NCI-H446 treated with DMSO at 0.1 percent for 48 hours (cell line): Measurements from ENCODE around the gene TIMM22.
"Not testable (repeated sequence)": the region's sequence is repeated elsewhere in the genome, so short reads cannot be mapped to it uniquely, and the experiment has no call there.

Source experiments
- DNase-seq: peaks from one replicate; lab custom pipeline; 2025; lab: John Stamatoyannopoulos, UW

TIMM22 gene

DNA sequence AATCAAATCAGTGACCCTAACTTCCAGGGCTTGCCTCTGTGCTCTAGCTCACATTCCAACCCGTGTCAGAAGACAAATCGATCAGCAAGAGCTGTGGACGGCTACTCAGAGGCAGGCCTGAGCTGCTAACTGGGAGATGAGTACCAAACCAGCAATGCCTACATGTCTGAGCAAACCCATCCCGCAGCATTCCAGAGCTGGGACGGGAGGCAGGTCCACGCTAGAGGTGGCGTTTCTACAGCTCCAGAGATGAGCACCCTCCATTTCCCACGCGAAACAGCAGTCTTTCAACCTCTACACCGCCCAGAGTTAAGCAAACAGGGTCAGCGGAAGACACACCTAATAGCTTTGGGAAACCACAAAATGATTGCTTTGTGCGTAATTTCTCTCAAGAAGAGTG is 23.9 kb upstream of the TIMM22 start:
- DNase-seq = no peak

DNA sequence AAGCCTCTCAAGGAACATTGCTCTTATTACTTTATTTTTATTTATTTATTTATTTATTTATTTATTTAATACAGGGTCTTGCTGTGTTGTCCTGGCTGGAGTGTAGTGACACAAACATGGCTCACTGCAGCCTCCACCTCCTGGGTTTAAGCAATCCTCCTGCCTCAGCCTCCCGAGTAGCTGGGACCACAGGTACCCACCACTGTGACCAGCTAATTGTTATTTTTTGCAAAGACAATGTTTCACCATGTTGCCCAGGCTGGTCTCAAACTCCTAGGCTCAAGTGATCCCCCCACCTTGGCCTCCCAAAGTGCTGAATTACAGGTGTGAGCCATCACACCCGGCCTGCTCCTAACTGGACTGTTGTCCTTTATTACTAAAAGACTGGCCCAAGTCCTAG is 22.2 kb upstream of the TIMM22 start:
- not testable (repeated sequence) for DNase-seq

DNA sequence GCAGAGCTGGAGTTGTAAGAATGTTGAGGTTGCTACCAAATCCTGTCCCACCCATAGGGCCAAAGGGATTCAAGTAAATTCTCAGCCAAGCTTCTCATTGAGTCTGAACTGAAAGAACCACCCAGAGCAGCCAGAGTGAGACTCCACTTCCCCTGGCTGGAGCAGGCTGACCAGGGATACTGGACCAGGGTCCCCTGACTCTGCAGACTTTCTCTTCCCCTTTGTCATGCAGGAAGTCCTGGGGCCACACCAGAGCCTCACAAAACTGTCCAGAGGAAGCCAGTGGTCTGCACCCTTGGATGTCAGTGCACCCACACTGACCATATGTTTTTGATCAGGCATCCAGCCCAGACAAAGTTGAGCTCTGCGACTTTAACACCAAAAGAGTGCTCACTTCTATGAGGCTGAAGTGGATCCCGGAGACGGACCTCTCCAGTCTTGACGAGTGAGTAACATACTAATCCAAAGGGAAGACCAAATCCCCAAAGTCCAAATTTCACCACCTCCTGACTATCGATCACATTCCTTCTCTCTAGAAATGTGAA is 21.5 kb upstream of the TIMM22 start:
- no peak for DNase-seq

DNA sequence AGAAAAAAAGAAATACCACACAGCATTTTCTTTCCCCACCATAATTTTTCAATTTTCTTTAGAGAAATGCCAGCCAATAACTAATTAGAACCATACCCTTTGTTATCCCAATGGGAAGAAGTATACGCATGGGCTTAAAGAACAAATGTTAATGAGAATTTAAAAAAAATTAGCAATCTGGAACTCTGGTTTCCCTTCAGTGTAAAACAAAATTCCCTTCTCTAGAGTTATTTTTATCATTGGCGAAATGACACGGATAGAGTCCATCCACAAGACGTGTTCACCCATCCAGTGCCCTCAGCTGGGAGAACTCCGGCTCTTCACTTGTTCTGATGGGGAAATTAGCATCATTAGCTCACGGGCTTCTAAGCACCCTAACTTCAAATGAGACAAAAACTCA is 20.6 kb upstream of the TIMM22 start:
- DNase-seq = no peak

DNA sequence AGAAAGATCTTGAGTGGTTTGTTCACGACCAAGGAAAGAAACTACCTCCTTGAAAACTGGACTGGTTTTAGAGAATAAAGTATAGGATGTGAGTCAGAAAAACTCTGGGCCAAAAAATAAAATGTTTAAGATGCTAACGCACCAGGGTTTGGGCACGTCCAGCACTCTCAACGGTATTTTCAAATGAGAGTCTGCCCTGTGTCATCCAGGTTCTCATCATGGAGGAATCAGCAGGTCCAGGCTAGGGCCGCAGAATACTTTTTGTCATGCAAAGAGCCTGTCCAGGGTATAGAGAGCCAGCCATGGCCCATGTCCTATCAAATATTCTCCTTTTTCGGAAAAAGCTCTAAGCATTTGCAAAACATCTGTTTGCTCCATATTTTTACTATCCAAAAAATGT is 19.8 kb upstream of the TIMM22 start:
- DNase-seq = no peak

DNA sequence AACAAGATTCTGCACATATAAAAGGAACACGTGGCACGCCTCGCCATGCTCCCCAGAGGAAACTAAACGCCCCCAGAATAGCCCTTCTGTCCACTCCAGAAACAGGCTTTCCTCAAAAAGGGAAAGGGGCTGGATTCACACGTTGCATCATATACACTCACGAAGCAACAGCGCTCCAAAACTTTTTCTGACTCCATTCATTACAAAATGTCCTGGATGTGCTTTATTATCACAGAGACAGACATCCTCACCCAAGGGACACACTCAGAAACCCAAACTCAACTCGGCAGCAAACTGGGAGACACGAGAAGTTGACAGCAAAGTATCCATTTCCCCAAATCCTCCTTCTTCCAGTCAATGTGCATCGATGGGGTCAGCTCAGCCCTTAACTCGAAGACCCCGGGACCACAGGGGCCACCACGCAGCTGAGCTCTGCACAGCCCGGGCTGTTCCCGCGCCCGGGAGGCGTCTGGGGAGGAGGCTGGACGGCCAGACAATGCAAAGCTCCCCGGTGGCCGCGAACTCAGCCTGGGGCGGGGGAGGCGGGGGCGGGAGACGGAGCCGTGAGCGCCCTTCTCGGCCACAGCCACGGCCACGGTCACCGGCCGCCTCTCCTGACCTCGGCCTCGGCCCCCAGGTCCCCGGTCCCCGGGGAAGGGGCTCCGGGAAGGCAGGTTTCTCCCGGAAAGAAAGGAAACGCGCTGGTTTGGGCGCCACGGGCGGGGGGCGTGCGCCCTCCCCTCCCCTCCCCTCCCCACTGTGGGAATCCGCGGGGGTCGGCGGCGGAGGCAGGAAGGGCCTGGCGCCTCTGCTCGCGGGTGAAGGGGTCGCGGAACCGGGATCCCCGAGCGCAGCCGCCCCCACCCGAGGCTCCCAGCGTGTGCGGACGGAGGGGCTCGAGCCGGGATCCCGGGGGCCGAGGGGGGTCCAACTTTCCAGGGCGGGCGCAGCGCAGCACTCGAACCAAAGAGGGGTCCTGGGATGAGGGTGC is 18.5 kb upstream of the TIMM22 start:
- no peak for DNase-seq

DNA sequence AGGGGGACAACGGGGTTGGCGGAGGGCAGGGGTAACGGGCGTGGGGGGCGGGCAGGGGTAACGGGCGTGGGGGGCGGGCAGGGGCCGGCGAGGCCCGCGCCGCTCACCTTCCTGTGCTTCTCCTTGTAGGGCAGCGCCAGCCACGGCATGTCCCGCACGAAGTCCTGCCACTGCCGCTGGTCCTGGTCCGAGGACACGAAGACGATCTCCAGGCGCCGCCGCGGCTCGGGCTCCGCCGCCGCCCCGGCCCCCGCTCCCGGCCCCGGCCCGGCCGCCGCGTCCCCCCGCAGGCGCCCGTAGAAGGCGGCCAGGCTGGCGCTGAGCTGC is 17.8 kb upstream of the TIMM22 start:
- no peak for DNase-seq

DNA sequence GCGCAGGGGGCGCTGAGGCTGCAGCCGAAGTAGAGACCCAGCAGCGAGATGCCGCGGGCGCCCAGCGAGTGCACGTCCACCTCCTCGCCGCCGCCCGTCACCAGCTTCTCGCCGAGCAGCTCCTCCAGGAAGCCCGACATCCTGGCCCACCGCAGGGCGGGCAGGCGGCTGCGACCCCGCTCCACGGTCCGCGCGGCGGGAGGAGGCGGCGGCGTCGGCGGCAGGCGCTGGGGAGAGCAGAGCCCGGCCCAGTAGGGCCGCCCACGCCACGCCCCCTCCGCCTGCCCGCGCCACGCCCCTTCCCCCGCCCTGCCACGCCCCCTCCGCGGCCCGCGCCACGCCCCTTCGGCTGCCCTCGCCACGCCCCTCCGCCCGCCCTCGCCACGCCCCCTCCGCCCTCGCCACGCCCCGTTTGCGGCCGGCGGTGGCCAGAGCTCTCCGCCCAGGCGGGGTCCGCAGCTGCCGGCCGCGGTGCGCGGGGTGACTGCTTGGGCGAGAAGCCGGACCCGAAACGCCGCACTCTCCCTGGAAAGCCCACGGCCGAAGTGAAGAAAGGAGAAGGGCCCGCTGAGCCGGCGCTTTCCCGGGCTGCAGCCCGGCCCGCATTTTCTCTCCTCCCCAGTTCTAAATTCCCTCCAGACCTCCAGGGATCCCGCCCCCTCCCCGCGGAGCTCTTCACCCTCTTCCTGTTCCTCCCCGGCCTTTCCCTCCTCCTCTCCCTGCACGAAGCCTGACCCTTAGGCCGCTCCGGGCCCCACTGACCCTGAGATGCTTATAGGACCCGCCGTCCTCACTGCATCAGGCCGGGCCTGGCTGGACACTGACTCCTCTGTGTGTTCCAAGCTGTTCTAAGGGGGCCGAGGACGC is 17.2 kb upstream of the TIMM22 start, which contains the start of gene NXN:
Gene NXN (minus strand): TSS at position 238 of the 867 bp plus-strand sequence.
- DNase-seq = peak; percentile 18

DNA sequence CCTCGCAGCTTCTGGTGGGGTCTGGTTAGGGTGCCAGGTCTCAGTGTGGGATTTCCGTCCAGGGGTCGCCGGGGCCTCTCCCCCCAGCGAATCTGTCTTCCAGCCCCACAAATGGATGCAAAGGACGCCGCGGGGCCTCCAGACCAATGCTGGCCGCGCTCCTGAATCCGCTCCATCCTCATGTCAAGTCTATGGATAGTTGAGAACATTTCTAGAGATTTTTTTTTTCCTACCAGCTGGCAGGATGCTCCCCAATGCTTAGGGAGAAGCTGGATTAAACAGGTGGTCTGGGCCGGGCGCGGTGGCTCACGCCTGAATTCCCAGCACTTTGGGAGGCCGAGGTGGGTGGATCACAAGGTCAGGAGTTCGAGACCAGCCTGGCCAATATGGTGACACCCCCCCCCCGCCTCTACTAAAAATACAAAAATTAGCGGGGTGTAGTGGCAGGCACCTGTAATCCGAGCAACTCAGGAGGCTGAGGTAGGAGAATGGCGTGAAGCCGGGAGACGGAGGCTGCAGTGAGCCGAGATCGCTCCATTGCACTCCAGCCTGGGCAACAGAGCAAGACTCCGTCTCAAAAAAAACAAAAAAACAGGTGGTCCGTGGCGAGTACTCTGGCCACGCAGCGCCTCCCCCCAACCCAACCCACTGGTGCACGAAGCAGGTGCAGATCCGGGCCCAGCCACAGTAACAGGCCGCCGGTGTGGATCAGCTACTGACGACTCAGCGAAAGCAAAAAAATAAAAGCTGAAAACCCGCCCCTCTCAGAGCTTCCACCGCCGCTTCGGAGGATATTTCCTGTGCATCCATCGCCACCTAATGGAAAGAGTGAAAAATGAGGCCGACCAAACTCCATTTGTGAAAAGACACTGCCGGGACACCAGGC is 16.3 kb upstream of the TIMM22 start:
- DNase-seq = peak; percentile 65

DNA sequence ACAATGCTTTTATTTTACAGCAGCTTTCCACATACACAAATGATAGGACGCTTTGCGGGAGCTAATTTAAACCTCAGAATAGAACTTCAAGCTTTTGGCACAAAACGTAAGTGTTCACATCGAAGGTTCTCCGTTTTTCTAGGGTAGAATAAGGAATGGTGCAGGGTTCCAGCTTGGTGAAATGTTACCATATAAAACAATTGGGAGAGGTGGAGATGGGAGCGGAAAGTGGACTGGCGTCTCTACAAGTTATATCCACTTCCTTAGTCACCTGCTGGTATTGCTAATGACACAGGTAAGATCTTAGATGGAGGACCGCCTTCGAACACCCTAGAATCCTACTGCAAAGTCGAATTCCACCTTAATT is 15.7 kb upstream of the TIMM22 start:
- DNase-seq = no peak

DNA sequence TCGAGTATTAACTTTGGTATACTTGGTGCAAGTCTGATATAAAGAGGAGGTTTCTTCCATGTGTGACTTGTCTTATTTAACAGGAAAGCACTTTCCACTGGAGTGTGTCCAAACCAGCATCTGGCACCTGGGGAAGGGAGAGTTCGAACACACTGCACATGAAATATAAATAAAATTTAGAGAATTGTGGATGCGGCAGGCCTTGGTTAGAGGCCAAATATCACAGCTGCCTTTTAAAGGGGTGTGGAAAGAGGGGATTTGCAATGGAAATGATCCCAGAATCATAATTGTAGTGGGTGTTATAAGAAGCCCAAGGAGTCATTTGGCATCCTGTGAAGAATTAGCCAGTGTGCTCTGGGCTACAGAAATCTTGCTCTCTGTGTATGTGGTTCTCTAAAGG is 13.0 kb upstream of the TIMM22 start:
- no peak for DNase-seq

DNA sequence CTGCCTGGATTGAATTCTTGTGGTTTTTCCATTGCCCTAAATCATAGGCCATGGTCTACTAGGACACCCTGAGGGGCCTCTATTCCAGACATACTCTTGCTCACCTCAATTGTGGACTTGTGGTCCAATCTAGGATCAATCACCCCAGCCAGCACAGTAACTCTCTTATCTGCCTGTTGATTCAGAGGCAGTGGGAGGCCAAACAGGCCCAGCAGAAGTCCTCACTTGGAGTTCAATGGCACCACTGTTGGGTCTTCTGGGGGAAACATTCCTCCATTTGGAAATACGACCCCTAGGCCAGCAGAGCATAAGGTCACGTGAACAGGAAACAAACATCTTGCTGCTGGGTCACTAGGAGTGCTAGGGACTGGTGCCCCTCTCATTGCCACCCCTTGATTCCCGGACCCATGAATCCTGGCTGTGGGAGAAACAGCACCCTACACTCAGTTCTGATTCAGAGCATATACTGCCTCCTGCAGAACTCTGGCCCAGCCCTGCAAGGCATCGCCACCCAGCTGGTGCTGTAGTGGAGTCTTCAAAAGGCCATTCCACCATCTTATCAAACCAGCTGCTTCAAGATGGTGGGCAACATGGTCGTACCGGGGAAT is 10.5 kb upstream of the TIMM22 start:
- no peak for DNase-seq

DNA sequence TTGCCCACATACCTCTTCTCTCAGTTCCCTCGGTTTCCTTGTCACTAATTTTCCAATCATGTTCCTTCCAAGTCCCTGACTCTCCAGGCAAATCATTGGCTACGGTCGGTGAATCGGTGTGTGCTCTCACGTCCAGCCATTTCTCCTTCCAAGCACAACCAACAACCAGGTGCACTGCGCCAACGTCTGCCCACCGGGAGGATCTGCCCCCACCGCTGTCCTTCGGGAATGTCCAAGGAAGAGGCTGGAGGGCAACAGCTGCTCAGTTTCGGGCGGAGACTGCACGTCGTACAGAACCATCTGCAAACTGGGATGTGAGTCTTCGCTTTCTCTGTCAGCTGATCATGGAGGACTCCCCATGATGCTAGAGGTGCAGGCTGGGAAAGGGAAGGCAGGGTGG is 9.0 kb upstream of the TIMM22 start:
- no peak for DNase-seq

DNA sequence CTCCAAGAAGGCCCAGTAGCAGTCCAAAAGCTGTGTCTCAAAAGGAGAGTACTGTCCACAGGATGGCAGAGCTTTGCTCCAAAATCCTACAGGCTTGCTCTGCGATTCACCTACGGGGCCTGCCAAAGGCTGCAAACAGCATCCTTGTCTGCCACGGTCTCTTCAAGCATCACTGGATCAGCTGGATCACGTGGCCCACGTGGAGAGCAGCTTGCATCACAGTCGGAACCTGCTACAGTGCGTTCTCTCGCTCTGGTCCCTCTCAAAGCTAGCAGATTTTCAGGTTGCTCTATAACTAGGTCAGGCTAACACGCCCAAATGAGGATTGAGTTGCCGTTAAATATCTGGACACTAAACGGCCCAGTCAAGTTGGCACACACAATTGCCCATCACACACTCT is 8.4 kb upstream of the TIMM22 start:
- no peak for DNase-seq

DNA sequence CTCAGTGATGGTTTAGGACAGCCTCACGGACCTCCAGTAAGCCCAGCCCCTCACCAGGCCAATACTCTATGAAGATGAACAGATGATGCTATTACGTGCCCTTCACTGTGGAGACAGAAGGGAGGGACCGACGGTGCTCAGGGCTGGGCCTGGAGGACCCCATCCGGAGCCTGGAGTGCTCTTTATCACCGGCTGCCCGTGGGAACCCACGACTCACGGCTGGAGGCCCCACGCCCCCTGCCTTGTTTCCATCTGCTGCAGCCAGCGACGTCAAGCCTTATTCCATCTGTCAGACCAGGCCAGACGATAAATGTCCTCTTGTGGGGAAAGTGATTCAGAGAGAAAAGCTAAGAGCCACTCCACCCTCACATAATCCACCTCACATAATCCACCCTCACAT is 4.0 kb upstream of the TIMM22 start:
- DNase-seq = no peak

DNA sequence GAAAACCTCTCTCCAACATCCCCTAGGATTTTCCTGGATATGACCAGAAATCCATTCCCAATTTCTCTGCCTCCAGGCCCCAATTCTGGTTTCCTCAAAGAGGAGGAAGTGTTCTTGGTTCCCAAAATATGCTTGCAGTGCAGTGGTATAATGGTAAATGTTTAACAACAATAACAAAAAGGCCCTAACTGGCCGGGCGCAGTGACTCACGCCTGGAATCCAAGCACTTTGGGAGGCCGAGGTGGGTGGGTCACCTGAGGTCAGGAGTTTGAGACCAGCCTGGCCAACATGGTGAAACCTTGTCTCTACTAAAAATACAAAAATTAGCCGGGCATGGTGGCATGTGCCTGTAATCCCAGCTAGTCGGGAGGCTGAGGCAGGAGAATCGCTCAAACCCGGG is 1.6 kb upstream of the TIMM22 start:
- DNase-seq = not testable (repeated sequence)

DNA sequence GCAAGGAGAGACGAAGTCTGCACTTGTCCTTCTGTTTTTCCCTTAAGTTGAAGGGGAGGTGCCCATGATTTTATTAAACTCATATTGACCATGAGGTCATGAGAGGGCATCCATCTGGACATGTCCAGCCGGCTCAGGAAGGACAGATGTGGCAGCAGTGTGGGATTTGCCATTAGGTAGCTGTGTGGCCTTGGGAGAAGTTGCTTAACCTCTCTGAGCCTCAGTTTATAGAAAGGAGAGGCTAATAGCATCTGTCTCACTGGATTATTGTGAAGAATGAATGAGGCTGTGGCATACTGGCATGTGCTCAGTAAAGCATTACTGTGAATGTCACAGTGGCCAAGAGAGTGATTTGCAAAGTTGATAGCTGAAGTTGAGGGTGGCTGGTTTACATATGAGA is 1.2 kb downstream of the TIMM22 start:
- no peak for DNase-seq

DNA sequence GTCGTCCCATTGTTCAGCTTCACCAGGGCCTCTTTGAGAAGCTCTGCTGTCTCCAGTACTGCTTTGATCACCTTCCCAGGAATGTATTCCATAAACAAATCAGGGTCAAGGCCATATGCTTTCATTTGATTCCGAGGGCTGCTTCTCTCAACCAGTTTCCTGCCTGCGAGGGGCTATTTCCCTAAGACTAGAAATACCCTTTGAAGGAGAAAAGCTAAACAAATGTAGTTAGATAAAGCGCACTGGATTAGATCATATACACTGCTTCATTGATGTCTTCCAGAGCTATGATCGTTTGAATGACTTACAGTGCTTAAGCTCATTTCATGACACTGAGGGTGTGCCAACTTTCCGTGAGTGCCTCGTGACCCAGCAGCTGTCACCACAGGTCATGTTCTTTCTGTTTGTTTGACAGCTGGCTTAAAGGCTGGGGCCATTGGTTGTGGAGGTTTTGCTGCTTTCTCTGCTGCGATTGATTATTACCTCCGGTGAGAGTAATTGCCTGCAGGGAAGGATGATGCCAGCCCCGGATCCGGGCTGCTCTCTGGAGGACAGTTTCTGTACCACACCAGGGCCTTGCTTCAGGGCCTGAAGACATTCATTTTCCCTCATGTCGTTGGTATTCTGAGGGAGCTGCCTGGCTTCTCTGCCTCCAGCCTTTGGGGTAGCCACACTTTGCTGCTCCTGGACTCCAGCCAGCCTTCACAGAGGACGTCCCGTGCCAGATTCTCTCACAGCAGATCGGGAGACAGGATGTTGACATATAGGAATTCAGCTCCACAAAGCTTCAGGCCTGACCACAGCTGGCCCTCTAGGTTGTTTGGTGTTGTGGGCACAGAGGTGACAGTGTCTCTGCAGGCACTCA is 3.9 kb downstream of the TIMM22 start:
- no peak for DNase-seq

DNA sequence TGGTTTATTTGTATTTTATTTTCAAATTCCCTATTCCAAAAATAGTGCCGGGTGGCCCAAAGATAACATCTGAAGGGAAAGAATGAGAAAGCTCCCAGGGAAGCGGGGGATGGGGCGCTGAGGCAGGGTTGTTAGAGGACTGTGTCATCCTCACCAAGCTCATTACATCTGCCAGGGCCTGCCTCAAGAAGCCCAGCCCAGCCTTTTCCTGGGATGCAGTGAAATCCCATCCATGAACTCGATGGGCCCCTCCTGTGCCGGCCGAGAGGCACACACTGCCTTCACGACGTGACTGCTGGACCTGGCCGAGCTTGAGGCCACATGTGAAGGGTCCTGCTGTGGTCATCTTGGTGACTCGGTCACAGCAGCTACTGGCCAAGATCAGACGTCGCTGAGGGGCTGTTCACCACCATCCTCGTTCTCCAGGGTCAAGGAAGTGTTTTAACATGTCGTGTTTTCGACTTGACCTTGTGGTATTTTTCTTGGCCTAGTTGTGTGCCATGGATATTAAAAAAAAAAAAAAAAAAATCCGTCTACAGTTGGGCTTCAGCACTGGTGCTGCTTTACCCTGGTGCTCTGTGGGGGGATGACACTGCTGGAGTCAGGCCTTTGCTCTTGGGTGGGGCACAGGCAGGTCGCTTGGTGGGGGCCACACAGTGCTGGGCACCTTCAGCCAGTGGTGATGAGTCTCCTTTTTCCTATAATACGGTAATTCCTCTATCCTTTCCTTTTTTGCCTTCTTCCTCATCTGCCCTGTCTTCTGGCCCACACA is 4.9 kb downstream of the TIMM22 start:
- DNase-seq = no peak

DNA sequence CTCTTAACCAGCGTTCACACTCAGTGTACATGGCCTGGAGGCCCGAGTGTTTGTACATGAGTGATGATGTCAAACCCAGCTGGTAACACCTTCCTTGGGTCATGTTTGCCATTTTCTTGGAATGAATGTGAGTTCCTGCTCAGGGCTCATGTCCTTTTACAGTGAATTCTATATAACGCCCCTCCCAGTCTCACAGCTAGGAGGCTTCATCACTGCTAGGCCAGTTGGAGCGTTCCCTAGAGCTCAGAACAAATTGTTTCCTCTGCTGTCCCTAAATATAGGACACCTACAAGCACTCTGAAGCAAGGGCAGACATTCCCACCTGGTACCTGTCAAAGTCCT is 5.5 kb downstream of the TIMM22 start:
- no peak for DNase-seq
